ENCODE measurements around the gene LSMEM2. TPM values are rescaled to one million over a fixed set of nuclear protein-coding genes. Genes with fewer than 3 reads are reported as not detected.

The LSMEM2 gene
- total RNA-seq, 1 donor: not detected

GRCh38 chr3:50295553-50296431, 16.9 kb downstream of the LSMEM2 start:
- H3K4me3 ChIP-seq (ENCODE audit: low read depth, low read length): no peak overlapping the region
- DNase-seq (ENCODE audit: low read depth): no peak
- TF ChIP-seq CTCF (IDR thresholded peaks at IDR 0.05; ENCODE audit: insufficient read depth, low read length): no peak

GRCh38 chr3:50296721-50297383, 18.0 kb downstream of the LSMEM2 start:
- no peak overlapping the region for H3K4me3 ChIP-seq (ENCODE audit: low read depth, low read length)

GRCh38 chr3:50297384-50297775, 18.5 kb downstream of the LSMEM2 start:
- TF ChIP-seq CTCF (IDR thresholded peaks at IDR 0.05; ENCODE audit: insufficient read depth, low read length): no peak
- no peak for DNase-seq (ENCODE audit: low read depth)
- H3K4me3 ChIP-seq (ENCODE audit: low read depth, low read length): no peak overlapping the region

More at GRCh38 chr3:50296721-50297383, 18.0 kb downstream of the LSMEM2 start:
- no peak for TF ChIP-seq CTCF (IDR thresholded peaks at IDR 0.05; ENCODE audit: insufficient read depth, low read length)
- DNase-seq (ENCODE audit: low read depth): no peak

GRCh38 chr3:50297896-50298725, 19.2 kb downstream of the LSMEM2 start:
- peak overlapping the region; percentile 94 for H3K4me3 ChIP-seq (ENCODE audit: low read depth, low read length)
- TF ChIP-seq CTCF (IDR thresholded peaks at IDR 0.05; ENCODE audit: insufficient read depth, low read length): peak; percentile 34
- DNase-seq (ENCODE audit: low read depth): no peak

- DNase-seq (ENCODE audit: low read depth): peak; percentile 100
- H3K4me3 ChIP-seq (ENCODE audit: low read depth, low read length): peak within 1 kb of the TSS; percentile 94
- peak; percentile 24 for TF ChIP-seq CTCF (IDR thresholded peaks at IDR 0.05; ENCODE audit: insufficient read depth, low read length)
These were observed 20.1 kb downstream of the LSMEM2 start, which contains the start of the genes HYAL3 and NAA80 for GRCh38 chr3:50298836-50299637. TSS of gene HYAL3 (minus strand) at chr3:50299405. CDS start at chr3:50295602, 3,803 bp downstream. TSS of gene NAA80 (minus strand) at chr3:50299405. CDS start at chr3:50297463, 1,942 bp downstream.

- no peak for TF ChIP-seq CTCF (IDR thresholded peaks at IDR 0.05; ENCODE audit: insufficient read depth, low read length)
- DNase-seq (ENCODE audit: low read depth): no peak
- H3K4me3 ChIP-seq (ENCODE audit: low read depth, low read length): peak overlapping the region; percentile 64
These were observed 20.7 kb downstream of the LSMEM2 start for GRCh38 chr3:50299638-50299928.

All from fibroblast of the aortic adventitia (primary cell).